SK-N-SH (cell line): Measurements from ENCODE around the gene TULP3. TPM values are rescaled to one million over a fixed set of nuclear protein-coding genes. Genes with fewer than 3 reads are reported as not detected.

Experiments
- CTCF ChIA-PET: fragments of 300-600, 350-600 bp; formaldehyde crosslinking; extraction: SDS; loops from one replicate; lab custom pipeline; 2021; lab: Yijun Ruan, JAX
- POLR2A ChIA-PET: fragments of 350-600 bp; sonication (Branson Sonifier 250); formaldehyde crosslinking; extraction: SDS; loops from one replicate; lab custom pipeline; 2020; ENCODE audit warnings: antibody characterized with exemption, inconsistent platforms; lab: Yijun Ruan, JAX
- DNase-seq: peaks from one replicate; pipeline ENCODE4 v3.0.0; 2012
- H2AFZ ChIP-seq: fragments of 200-600 bp; sonication (generic); 2 replicates; pipeline ENCODE4 v1.8.1; 2016; ENCODE audit warnings: antibody characterized with exemption, mild to moderate bottlenecking, low read depth
- H3F3A ChIP-seq: fragments of 200-600 bp; sonication (generic); replicated peaks from 2 replicates; pipeline ENCODE3; 2016; ENCODE audit warnings: antibody characterized with exemption, mild to moderate bottlenecking; ENCODE audit not compliant: insufficient read depth
- H3K27ac ChIP-seq, 2 experiments: fragments of 200-500 bp in 1 of 2; fragments of 200-600 bp in 1 of 2; sonication (Bioruptor generic) in 1 of 2; sonication (generic), shearing (Covaris generic) in 1 of 2; 2 replicates each; pipeline versions ENCODE4 v1.5.1 to v1.6.1; 2014 to 2016; ENCODE audit warnings: low read depth in 2 of 2, inconsistent platforms in 1 of 2, low read length in 1 of 2, mild to moderate bottlenecking in 1 of 2, mixed read lengths in 1 of 2
- H3K27me3 ChIP-seq: fragments of 200-600 bp; sonication (generic), shearing (Covaris generic); 2 replicates; pipeline ENCODE4 v1.6.1; 2016; ENCODE audit warnings: mixed run types; ENCODE audit not compliant: insufficient read depth
- H3K36me3 ChIP-seq, 2 experiments: fragments of 200-500 bp in 1 of 2; fragments of 200-600 bp in 1 of 2; sonication (Bioruptor generic) in 1 of 2; sonication (generic) in 1 of 2; replicated peaks in 1 of 2; 2 replicates each; pipeline versions ENCODE3 to v1.5.1; 2014 to 2016; ENCODE audit warnings: low read length in 1 of 2, mild to moderate bottlenecking in 1 of 2; ENCODE audit not compliant: insufficient read depth in 2 of 2, control insufficient read depth in 1 of 2
- H3K4me1 ChIP-seq, 2 experiments: fragments of 200-500 bp in 1 of 2; fragments of 200-600 bp in 1 of 2; sonication (Bioruptor generic) in 1 of 2; sonication (generic), shearing (Covaris generic) in 1 of 2; 2 replicates each; pipeline versions ENCODE4 v1.5.1 to v1.6.1; 2014 to 2016; ENCODE audit warnings: low read depth in 1 of 2, low read length in 1 of 2, mixed run types in 1 of 2; ENCODE audit not compliant: insufficient read depth in 2 of 2, control insufficient read depth in 1 of 2
- H3K4me2 ChIP-seq: fragments of 200-600 bp; sonication (generic), shearing (Covaris generic); 2 replicates; pipeline ENCODE4 v1.6.1; 2017; ENCODE audit warnings: mixed run types
- H3K4me3 ChIP-seq, 2 experiments: fragments of 200-500 bp in 1 of 2; fragments of 200-600 bp in 1 of 2; sonication (Bioruptor generic) in 1 of 2; sonication (generic), shearing (Covaris generic) in 1 of 2; 2 replicates each; pipeline versions ENCODE4 v1.5.1 to v1.8.1; 2014 to 2016; ENCODE audit warnings: low read depth in 2 of 2, inconsistent platforms in 1 of 2, low read length in 1 of 2, mild to moderate bottlenecking in 1 of 2, mixed read lengths in 1 of 2, moderate library complexity in 1 of 2
- H3K79me2 ChIP-seq: fragments of 200-600 bp; sonication (generic); 2 replicates; pipeline ENCODE4 v1.8.1; 2017; ENCODE audit warnings: mild to moderate bottlenecking; ENCODE audit not compliant: insufficient read depth
- H3K9ac ChIP-seq: fragments of 200-600 bp; sonication (generic); 2 replicates; pipeline ENCODE4 v1.6.1; 2017; ENCODE audit warnings: mixed run types
- H3K9me2 ChIP-seq: fragments of 200-600 bp; sonication (generic); 2 replicates; pipeline ENCODE4 v1.6.1; 2017; ENCODE audit warnings: mixed run types
- H3K9me3 ChIP-seq: fragments of 200-600 bp; sonication (generic); 2 replicates; pipeline ENCODE4 v1.6.1; 2017; ENCODE audit warnings: mixed run types, mild to moderate bottlenecking, moderate library complexity
- H4K20me1 ChIP-seq: fragments of 200-600 bp; sonication (generic); 2 replicates; pipeline ENCODE4 v1.6.1; 2017; ENCODE audit warnings: mild to moderate bottlenecking, mixed run types; ENCODE audit not compliant: insufficient read depth
- GATA2 ChIP-seq: sonication (generic); formaldehyde crosslinking; IDR thresholded peaks from 2 replicates; pipeline ENCODE4 v1.5.0; 2020; ENCODE audit warnings: mild to moderate bottlenecking, missing genetic modification reagents
- JUND ChIP-seq: IDR thresholded peaks from 2 replicates; pipeline ENCODE4 v1.4.0; 2012
- NRF1 ChIP-seq: IDR thresholded peaks from 2 replicates; pipeline ENCODE4 v1.6.1; 2012; ENCODE audit warnings: low read depth, mild to moderate bottlenecking, low read length
- RXRA ChIP-seq: IDR thresholded peaks from 2 replicates; pipeline ENCODE4 v1.4.0; 2012; ENCODE audit warnings: low read depth, mild to moderate bottlenecking, borderline replicate concordance
- SMC3 ChIP-seq: IDR thresholded peaks from 2 replicates; pipeline ENCODE4 v1.6.1; 2012; ENCODE audit warnings: low read depth, low read length, improper control_type of control experiment
- TAF1 ChIP-seq: IDR thresholded peaks from 2 replicates; pipeline ENCODE4 v1.6.1; 2012; ENCODE audit warnings: low read depth, mild to moderate bottlenecking, low read length, moderate library complexity, borderline replicate concordance
- WGBS: methylation state at CpG from one replicate; pipeline ENCODE4 v1.1.6; 2017; ENCODE audit warnings: low lambda C conversion rate; 5-methylcytosine and 5-hydroxymethylcytosine counted together
- polyA plus RNA-seq, 3 experiments: library from polyadenylated mRNA; depleted of rRNA; stranded (reverse); fragments of >200 nt; gene quantifications; 2 replicates each; pipeline ENCODE4 v1.2.3, GENCODE V29; 2012
- TF ChIP-seq, protein P1 (sequence below): IDR thresholded peaks from 2 replicates; pipeline ENCODE4 v1.4.0; 2012; ENCODE audit warnings: low read depth

Gene TULP3
- polyA plus RNA-seq, 1 of the 3 experiments (the other 2 are of a cell fraction) = 22.6 TPM

GRCh38 chr12:2980630-2981029 lies 89.9 kb downstream of the TULP3 start:
- H3K36me3 ChIP-seq = no peaks in the 10 kb centered on the region
- H3K9me3 ChIP-seq = no peaks in the 10 kb centered on the region
- no peak overlapping the region for H2AFZ ChIP-seq
- no peak overlapping the region for H3K9ac ChIP-seq
- H3K9me2 ChIP-seq = no peaks in the 10 kb centered on the region
- peaks cover 3% of the 10 kb centered on the region; the same call in 1 of the 2 replicates for H3K79me2 ChIP-seq
- H3K27ac ChIP-seq = no peak overlapping the region
- H3K4me1 ChIP-seq = peaks cover 0 to 9% of the 10 kb centered on the region in 2 experiments; a peak in 1 of 4 replicates
- no peaks in the 10 kb centered on the region for H3F3A ChIP-seq
- DNase-seq = no peak
- WGBS = 82% methylated on average over 7 of the region's 7 CpGs
- no peak overlapping the region for H3K4me2 ChIP-seq
- no peak overlapping the region for H3K4me3 ChIP-seq
- CTCF ChIA-PET = interaction anchor here (0.6 kb wide), 1 partner anchor 54 kb away, joined by 3 read pairs; no protein-coding TSS in a partner anchor
- 0 out of 2 replicates have a peak, but pooled peaks cover 4% of the 10 kb centered on the region for H4K20me1 ChIP-seq
- no peaks in the 10 kb centered on the region for H3K27me3 ChIP-seq
- no peak for TF ChIP-seq TAF1
- TF ChIP-seq NRF1 = no peak
- TF ChIP-seq SMC3 = no peak
- TF ChIP-seq JUND = no peak
- POLR2A ChIA-PET = no interaction called here

DNA sequence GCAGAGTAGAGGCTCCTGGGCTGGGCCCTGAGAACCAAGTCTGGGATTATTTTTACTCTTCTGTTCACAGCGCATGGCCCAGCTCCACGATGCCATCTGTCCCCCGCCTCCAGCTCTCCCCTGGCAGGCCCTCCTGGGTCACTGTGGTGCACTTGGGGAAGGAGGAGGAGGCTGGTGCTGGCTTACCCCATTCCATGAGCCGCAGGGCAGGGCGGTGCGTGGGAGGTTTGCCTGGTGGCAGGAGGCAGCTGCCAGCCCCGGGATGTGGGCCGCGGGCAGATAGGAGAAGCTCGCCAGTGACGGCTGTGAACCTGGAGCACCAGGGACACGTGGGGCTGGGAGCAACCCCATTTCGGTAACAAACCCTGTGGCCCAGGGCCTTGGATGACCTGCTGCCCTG lies 91.7 kb downstream of the TULP3 start:
- Histone ChIP-seq H3K9me2 (no peaks in the 10 kb centered on the region), H3K9ac (no peak overlapping the region), H3K27me3 (no peaks in the 10 kb centered on the region), H3K4me2 (no peak overlapping the region), H3K9me3 (no peaks in the 10 kb centered on the region), H3K36me3 (no peaks in the 10 kb centered on the region), H2AFZ (no peak overlapping the region), H4K20me1 (0 out of 2 replicates have a peak, but pooled peaks cover 1% of the 10 kb centered on the region), H3F3A (no peaks in the 10 kb centered on the region), H3K4me3 (no peak overlapping the region), H3K27ac (no peak overlapping the region), H3K4me1 (no peaks in the 10 kb centered on the region; a peak in 1 of 4 replicates), H3K79me2 (peaks cover 11% of the 10 kb centered on the region; the same call in 1 of the 2 replicates)
- ChIA-PET POLR2A (no interaction called here), CTCF (interaction anchor here (0.7 kb wide), 1 partner anchor 22 kb away, joined by 3 read pairs; no protein-coding TSS in a partner anchor)
- no peak for DNase-seq
- 94% methylated on average over 6 of the region's 13 CpGs for WGBS
- TF ChIP-seq, protein P1, sequence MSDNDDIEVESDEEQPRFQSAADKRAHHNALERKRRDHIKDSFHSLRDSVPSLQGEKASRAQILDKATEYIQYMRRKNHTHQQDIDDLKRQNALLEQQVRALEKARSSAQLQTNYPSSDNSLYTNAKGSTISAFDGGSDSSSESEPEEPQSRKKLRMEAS = no peak
- no peak for TF ChIP-seq GATA2 (CRISPR knock-in tag)
- TF ChIP-seq RXRA = no peak

DNA sequence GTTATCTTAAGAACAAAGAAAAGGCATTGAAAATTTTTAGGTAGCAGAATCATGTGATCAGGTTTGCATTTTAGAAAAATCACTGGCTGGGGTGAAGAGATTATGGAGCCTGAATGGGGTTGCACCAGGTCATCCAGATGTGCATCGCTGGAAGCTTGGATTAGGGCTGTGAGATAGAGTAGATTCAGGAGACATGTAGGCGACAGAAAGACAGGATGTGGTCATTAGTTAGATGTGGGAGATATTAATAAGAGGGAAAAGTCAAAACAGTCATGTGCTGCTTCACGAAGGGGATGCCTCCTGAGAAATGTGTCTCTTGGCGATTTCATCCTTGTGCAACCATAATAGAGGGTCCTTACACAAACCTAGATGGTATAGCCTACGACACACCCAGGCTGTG lies 93.6 kb downstream of the TULP3 start:
- H2AFZ ChIP-seq = no peak overlapping the region
- WGBS = 84% methylated on average over 5 of the region's 5 CpGs
- CTCF ChIA-PET = no interaction called here
- no peaks in the 10 kb centered on the region for H3F3A ChIP-seq
- no peaks in the 10 kb centered on the region for H3K9me3 ChIP-seq
- no peaks in the 10 kb centered on the region for H3K27me3 ChIP-seq
- H3K4me2 ChIP-seq = no peak overlapping the region
- H3K27ac ChIP-seq = no peak overlapping the region
- no peak for DNase-seq
- H3K36me3 ChIP-seq = no peaks in the 10 kb centered on the region
- H3K4me3 ChIP-seq = no peak overlapping the region
- no peaks in the 10 kb centered on the region; a peak in 1 of 4 replicates for H3K4me1 ChIP-seq
- H3K9ac ChIP-seq = no peak overlapping the region
- no peak for TF ChIP-seq SMC3
- TF ChIP-seq, all 33 proteins: peak for 0
- Histone ChIP-seq H4K20me1 (no peaks in the 10 kb centered on the region), H3K9me2 (no peaks in the 10 kb centered on the region), H3K79me2 (peaks cover 11% of the 10 kb centered on the region; the same call in 1 of the 2 replicates)
- POLR2A ChIA-PET = no interaction called here
